ENCODE measurements around the gene INVS.
A peak's percentile ranks its signal among the peaks of the same experiment; 100 is the strongest.
"Not testable (repeated sequence)": the region's sequence is repeated elsewhere in the genome, so short reads cannot be mapped to it uniquely, and the experiment has no call there.

The INVS gene

GRCh38 chr9:100084734-100085133, 14.3 kb upstream of the INVS start:
- no peak for DNase-seq

DNA sequence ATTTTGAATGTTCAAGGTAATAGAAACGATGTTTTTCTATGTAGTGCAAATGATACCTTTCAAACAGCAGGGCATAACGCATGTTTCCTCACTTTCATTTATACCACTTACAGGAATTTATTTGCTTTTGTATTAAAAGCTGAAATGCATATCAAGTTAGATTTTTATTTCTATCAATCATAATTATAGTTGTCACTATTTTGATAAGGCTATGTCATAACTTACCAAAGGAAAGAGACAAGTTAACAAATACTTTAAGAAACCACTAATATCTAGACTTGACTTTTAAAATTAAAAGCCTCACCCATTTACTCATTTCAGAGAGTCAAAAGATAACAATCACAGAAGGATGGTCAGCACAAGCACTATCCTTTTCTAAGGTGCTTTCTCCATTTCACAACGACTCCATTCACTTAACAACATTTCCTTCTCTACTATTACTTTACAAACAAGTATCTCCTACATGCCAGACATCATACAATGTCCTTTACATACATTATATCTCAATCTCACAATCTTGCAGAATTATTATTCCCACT, 12.9 kb upstream of the INVS start:
- no peak for DNase-seq

DNA sequence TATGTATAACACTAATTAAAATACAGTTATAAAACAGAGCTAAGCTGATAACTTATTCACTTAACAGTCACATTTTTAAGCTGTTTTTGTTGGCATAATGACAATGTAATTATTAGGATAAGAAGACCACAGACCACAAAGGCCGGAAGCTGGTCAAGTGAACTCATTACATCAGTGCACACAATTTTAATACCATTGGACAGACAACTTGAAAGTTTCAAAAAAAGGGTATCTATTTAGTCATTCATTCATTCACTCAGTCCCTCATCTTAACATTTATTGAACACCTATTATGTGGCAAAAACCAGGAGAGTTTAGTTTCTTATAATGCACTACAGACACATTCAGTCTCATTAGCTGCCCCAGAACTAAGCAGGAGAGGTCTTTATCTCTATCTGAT, 11.8 kb upstream of the INVS start:
- DNase-seq: no peak

GRCh38 chr9:100088202-100088601, 10.8 kb upstream of the INVS start:
- DNase-seq: no peak

DNA sequence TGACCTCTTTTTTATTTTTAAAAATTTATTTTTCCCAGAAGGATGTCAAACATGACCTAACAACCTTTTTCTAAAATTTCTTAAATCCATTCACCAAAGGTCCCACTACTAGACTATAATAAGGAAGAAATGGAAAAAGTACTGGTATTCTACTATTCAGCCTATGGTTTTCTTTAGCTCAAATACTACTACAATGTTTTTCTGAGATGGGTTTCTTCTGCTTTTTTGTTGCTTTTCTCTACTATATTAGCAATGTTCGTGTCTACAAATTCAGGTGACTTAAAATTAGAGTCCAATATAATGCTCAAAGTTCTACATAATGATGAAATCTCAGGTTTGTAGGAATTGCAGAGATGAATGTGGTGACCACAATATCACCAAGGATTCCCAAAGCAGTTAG, 8.2 kb upstream of the INVS start:
- DNase-seq: no peak

- DNase-seq: no peak
These were observed 7.4 kb upstream of the INVS start for GRCh38 chr9:100091650-100092049.

GRCh38 chr9:100092066-100092465, 7.0 kb upstream of the INVS start:
- no peak for DNase-seq

- DNase-seq: not testable (repeated sequence)
These were observed 4.6 kb upstream of the INVS start for GRCh38 chr9:100094411-100094810.

GRCh38 chr9:100096378-100096916, 2.6 kb upstream of the INVS start:
- DNase-seq: no peak

GRCh38 chr9:100098046-100098886, 777 bp upstream of the INVS start:
- peak; percentile 89 for DNase-seq

GRCh38 chr9:100099722-100100042, 639 bp downstream of the INVS start:
- DNase-seq: peak; percentile 70

GRCh38 chr9:100100146-100100667, 1.2 kb downstream of the INVS start:
- DNase-seq: no peak

DNA sequence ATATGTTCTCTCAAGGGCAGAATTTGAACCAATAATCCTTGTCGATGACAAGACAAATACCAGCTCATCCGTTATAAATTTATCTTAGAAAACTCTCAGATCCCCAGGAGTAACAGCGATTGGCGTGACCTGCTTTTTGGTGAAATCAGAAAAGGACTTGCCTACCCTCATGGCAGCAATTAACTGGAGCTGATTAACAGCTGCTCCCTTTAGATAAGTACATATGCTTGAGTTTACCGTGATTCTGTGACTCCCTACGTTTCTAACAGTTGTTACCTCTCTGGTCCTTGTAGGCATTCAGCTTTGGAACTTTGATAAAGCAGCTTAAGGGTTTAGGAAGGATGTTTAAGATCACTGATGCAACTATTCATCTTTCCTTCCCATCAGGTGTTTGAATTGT, 2.6 kb downstream of the INVS start:
- DNase-seq: no peak

- DNase-seq: no peak
These were observed 5.3 kb downstream of the INVS start for GRCh38 chr9:100104314-100104713.

DNA sequence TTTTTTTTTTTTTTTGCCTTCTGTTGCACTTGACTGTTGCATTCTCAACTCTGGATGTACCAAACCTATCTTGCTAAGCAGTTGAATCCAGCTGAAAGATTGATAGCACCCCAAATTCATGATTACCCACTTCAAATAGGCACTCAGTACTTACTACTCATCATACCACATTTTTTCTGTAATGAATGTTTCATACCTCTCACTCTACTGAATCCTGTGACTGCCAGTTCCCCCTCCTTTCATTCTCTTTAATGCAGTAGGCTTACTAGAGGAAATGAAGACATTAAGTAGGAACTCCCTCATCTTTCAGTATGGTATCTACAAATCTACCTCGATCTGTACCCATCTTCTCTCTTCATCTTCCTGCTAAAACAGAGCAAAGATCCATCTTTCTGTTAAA, 6.8 kb downstream of the INVS start:
- DNase-seq: no peak

- no peak for DNase-seq
These were observed 7.6 kb downstream of the INVS start for GRCh38 chr9:100106616-100107015.

- DNase-seq: peak; percentile 38
These were observed 9.5 kb downstream of the INVS start for GRCh38 chr9:100108559-100108958.

- no peak for DNase-seq
These were observed 12.2 kb downstream of the INVS start for GRCh38 chr9:100111235-100111634.

DNA sequence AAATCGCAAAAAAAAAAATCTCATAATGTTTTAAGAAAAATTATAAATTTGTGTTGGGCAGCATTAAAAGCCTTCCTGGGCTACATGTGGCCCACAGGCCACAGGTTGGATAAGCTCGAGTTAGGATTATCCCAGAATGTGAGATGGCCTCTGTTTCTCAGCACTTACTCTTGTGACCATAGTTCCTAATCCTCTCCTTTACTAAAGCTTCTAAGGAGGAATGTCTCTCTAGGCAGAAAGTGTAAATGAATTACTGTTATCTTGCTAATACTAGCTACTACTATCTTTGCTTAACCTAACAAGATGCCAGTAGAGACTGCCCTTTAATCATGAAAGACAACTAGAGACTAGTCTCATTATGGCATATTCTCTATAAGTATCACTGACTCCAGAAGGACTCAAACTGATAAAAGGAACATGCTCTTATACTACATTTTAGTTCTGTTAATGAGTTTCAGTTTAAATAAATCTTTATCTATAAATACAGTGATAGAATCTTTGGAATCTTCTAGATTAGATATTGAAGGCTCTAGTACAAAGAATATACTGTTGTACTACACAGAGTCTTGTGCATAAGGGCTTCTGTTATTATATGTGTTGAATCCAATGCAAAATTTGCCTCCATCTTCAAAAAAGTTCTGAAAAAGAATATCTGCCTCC, 13.8 kb downstream of the INVS start:
- no peak for DNase-seq

- no peak for DNase-seq
These were observed 18.3 kb downstream of the INVS start for GRCh38 chr9:100117316-100117715.

GRCh38 chr9:100120286-100120685, 21.2 kb downstream of the INVS start:
- DNase-seq: no peak

- no peak for DNase-seq
These were observed 26.2 kb downstream of the INVS start for GRCh38 chr9:100125236-100125635.

DNA sequence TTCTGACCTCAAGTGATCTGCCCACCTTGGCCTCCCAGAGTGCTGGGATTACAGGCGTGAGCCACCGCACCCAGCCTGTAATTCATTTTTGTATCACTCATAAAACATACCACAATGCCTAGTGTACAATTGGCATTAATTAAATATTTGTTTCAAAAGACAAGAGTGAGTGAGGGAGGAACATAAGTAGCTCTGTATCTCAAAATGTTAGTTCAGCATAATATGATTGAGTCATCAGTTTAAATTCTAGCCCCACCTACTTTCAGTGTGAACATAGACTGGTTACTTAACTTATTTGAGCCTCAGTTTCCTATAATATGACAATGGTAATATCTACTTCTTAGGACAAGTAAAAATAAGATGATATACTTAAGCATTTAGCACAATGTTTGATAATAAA, 26.9 kb downstream of the INVS start:
- DNase-seq: no peak

DNA sequence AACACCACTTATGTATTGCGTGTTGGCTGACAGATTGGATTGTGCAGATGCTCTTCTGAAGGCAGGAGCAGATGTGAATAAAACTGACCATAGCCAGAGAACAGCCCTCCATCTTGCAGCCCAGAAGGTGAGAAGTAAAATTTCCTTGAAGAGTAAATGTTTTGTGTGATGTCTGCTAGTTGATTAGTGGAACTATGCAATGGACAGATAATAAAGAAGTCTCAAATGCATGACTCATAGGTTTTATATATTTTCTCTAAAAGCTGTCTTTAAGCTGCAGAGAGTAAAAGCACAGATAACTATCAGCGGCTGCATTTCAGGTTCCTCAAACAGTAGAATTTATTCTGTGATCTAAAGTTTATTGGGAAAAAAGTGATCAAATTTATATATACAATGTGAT, 27.4 kb downstream of the INVS start:
- no peak for DNase-seq
